AG20443 (cell line): ENCODE data around the gene CA10.

Source experiments
- DNase-seq: peaks from one replicate; pipeline ENCODE4 v3.0.0; 2012; ENCODE audit warnings: low spot score, mixed read lengths

Gene CA10

GRCh38 chr17:52048137-52048898, 110.2 kb downstream of the CA10 start:
- DNase-seq: no peak

- no peak for DNase-seq
Measured at GRCh38 chr17:52047086-52047485, 111.4 kb downstream of the CA10 start.

GRCh38 chr17:52041123-52041617, 117.3 kb downstream of the CA10 start:
- DNase-seq: no peak

- DNase-seq: no peak
Measured at GRCh38 chr17:52036416-52036815, 122.1 kb downstream of the CA10 start.

- no peak for DNase-seq
Measured at GRCh38 chr17:52035336-52035915, 123.1 kb downstream of the CA10 start.

GRCh38 chr17:52032454-52032853, 126.1 kb downstream of the CA10 start:
- DNase-seq: no peak

GRCh38 chr17:52030052-52030451, 128.5 kb downstream of the CA10 start:
- no peak for DNase-seq

GRCh38 chr17:52027620-52028295, 130.8 kb downstream of the CA10 start:
- peak; percentile 53 for DNase-seq

- no peak for DNase-seq
Measured at GRCh38 chr17:52027081-52027480, 131.4 kb downstream of the CA10 start.

GRCh38 chr17:52026075-52026474, 132.4 kb downstream of the CA10 start:
- no peak for DNase-seq

GRCh38 chr17:52025236-52025635, 133.3 kb downstream of the CA10 start:
- DNase-seq: peak; percentile 10

- no peak for DNase-seq
Measured at GRCh38 chr17:52024300-52024870, 134.1 kb downstream of the CA10 start.

GRCh38 chr17:52011064-52011463, 147.4 kb downstream of the CA10 start:
- DNase-seq: no peak

- no peak for DNase-seq
Measured at GRCh38 chr17:51999654-52000053, 158.9 kb downstream of the CA10 start.

- no peak for DNase-seq
Measured at GRCh38 chr17:51997723-51998122, 160.8 kb downstream of the CA10 start.

- no peak for DNase-seq
Measured at GRCh38 chr17:51995797-51996403, 162.6 kb downstream of the CA10 start.

- DNase-seq: no peak
Measured at GRCh38 chr17:51992864-51993416, 165.6 kb downstream of the CA10 start.

GRCh38 chr17:51971121-51971520, 187.4 kb downstream of the CA10 start:
- DNase-seq: no peak

GRCh38 chr17:51961689-51962088, 196.8 kb downstream of the CA10 start:
- no peak for DNase-seq

GRCh38 chr17:51957786-51958185, 200.7 kb downstream of the CA10 start:
- no peak for DNase-seq

- DNase-seq: no peak
Measured at GRCh38 chr17:51955245-51955644, 203.3 kb downstream of the CA10 start.

GRCh38 chr17:51954232-51954765, 204.2 kb downstream of the CA10 start:
- DNase-seq: no peak
